Measurements from ENCODE around the gene C2CD2.
"Not testable (repeated sequence)": the region's sequence is repeated elsewhere in the genome, so short reads cannot be mapped to it uniquely, and the experiment has no call there.

C2CD2 gene

DNA sequence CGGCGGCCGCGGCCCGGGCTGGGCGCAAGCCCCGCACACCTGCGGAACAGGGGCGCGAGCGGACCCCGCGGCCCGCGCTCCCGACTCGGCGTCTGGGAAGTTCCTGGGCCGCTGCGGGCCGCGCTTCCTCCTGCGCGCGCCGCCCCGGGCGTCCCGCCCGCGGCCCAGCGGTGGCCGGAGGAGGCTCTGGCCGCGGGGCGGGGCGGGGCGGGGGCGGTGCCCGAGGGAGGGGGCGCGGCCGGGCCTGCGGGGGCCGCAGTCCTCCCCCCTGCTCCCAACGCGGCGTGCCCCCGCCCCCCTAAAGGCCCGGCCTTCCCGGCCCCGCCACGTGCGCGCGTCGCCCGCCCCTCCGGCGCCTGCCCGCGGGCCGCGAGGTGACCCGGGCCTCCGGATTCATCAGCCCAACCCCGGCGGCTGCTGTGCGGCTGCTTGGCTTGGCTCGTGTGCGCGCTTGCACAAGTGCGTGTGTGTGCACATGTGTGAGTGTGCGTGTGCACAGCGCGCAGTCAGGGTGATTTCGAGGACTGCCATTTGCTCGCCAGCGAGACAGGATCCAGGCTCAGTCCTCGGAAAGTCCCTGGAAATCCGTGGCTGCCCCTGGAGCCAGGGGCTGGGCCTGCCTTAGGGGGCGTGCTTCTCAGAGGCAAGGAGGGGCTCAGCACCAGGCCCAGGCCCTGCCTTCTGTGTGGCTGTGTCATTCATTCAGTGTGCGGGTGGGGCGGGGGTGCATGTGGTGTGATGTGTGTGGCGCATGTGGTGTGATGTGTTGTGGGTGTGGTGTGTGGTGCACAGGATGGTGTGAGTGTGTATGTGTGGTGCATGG lies at the start of gene C2CD2:
C2CD2 (minus strand) TSS at position 188 of the 823 bp plus-strand sequence. CDS start 370 bp downstream, outside the sequence.
- peak; percentile 32 for DNase-seq

DNA sequence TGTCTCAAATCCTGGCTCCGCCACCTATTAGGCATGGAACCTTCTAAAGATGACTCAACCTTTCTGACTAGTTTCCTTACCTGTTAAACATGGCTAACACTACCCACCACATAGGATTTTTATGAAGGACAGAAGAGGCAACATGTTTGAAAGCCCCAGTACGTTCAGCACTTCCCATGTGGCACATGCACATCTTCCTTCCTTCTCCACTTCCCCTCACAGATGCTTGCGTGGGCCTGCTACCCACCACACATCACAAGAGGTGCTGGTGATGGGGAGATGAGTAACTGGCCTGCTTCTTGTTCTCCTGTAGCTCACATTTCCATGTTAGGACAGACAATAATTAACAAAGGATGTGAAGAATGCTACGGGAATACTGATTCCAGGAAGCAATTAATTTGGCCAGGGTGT lies 49.2 kb upstream of the C2CD2 start:
- DNase-seq = peak; percentile 23

DNA sequence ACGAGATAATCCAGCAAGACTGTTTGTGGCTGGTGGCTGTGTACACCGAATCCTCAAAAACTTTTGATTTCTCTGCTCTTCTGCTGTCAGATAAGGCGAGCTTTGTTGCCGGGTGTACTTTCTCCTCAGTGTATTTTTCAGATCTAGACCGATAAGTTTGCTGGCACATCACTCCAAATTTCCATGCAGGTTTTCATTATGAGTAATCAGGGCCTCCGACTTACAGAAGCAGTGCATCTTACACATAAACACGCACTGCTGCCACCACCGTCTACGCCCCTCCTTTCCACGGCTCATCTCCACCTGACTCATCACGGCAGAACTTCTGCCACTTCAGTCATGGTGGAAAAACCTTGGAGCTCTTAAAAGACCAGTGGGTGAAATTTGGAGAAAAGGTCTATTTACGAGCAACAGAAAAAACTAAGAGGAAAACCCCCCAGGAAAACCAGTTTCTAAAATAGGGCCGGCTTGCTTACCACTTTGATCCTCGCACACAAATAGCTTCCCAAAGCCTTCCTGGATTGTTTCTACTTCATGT lies 48.7 kb upstream of the C2CD2 start:
- peak; percentile 67 for DNase-seq

DNA sequence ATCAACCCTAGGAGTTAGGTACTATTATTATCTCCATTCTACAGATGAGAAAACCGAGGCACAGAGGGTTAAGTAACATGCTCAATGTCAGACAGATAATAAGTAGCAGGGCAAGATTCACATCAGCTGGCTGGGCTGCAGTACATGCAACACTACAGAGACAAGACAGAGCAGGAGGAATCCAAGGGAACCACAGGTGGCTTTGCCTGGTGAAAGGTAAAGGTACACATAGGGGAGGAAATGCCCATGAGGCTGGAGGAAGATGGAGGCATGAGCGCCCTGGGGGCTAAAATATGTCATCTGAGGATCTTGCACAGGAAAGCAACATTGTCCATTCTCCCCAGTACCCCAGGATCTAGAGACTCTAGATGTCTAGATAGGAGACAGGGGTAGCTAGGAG lies 48.0 kb upstream of the C2CD2 start:
- no peak for DNase-seq

DNA sequence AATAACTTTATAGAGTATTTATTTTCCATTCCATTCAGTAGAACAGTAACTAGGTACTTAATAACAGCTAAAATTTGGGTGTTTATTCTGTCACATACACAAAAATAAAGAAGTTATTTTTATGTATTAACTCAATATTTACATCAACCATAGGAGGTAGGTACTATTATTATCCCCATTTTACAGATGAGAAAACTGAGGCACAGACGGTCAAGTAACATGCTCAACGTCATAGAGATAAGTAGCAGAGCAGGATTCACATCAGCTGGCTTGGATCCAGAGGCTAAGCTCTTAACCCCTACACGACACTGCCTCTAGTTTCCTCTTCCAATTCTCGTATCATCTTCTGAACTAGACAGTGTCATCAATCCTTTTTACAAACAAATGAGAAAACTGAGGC lies 47.1 kb upstream of the C2CD2 start:
- no peak for DNase-seq

DNA sequence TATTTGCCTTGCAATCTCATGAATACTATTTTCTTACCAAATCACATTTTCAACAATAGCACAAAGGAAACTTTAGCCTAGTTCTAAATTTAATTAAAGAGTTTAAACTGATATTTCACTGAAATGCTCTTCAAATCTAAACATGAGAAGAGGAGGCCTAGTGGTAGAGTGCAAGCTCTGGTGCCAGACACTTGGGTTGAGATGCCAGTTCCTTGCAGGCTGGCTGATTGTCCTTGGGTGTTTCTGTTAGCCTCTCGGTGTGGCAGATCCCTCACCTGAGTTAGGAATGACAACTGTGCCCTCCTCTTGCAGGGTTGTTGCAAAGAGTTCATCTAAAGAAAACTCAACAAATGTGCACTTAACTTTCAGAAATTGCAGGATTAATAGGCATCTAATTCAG lies 43.8 kb upstream of the C2CD2 start:
- no peak for DNase-seq

DNA sequence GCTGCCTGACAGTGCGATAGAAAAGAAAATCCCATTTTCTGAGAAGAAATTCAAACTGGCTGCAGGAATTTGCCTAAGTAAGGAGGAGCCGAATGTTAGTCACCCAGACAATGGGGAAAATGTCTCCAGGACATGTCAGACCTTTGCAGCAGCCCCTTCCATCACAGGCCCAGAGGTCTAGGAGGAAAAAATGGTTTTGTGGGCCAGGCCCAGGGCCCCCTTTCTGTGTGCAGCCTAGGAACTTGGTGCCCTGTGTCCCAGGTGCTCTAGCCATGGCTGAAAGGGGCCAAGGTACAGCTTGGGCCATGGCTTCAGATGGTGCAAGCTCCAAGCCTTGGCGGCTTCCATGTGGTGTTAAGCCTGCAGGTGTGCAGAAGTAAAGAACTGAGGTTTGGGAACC lies 41.8 kb upstream of the C2CD2 start:
- DNase-seq = no peak

DNA sequence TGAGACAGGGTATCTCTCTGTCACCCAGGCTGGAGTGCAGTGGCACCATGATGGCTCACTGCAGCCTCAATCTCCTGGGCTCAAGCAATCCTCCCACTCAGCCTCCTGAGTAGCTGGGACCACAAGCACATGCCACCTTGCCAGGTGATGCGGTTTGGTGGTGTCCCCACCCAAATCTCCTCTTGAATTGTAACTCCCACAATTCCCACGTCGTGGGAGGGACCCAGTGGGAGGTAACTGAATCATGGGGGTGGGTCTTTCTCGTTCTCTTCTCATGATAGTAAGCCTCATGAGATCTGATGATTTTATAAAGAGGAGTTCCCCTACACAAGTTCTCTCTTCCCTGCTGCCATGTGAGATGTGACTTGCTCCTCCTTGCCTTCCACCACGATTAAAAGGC lies 40.8 kb upstream of the C2CD2 start:
- not testable (repeated sequence) for DNase-seq

DNA sequence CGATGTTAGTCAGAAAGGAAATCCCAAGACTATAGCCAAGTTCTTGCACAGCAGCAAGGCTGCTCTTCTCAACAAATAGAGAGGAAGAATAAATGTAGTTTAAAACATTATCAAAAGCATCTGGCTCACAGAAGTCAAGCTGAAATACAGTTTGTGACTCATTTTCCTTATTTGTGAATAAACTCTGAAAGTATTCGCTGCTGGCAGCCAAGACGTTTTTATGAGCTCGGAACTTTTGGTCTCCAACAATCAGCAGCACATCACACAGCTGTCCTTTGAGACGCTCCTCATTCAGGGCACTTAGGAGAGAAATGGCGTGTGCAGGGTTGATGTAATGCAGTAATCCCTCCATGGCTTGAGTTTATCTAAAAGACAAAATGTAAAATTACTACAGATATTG lies 39.9 kb upstream of the C2CD2 start:
- no peak for DNase-seq

DNA sequence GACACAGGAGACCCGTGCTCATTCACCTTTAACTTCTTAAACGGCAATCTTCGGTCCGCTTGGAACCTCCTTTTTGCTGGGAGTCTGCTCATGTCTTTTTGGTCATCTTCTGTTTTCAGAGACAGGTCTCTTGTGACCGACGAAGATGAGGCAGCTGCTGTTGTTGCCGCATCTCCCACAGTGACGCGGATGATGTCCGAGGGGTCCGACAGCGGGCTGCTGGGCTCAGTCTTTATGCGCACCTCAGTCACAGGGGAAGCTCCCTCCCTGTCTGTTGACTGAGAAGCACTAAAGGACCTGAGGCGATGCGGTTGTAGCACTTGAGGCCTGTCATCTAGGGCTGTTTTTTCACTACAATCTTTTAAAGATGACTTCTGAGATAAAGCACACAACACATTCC lies 38.8 kb upstream of the C2CD2 start:
- DNase-seq = no peak

DNA sequence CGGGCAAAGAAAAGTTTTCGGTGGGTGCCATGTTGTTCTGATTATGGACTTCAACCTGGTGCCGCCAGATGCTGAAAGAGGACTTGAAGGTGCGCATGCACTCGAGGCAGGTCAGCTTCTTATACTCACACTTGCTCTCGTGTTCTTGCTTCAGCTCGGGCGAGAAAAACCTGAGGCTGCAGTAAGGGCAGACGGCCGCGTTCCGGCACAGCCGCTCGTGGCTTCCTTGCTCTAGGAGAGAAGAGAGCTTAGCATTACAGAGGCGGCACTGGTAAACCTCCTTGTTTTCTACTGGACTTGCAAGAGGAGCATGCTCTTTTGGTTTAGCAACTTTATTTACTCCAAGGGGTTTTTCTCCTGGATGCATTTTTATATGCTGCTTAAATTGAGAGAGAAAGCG lies 37.8 kb upstream of the C2CD2 start:
- DNase-seq = no peak

DNA sequence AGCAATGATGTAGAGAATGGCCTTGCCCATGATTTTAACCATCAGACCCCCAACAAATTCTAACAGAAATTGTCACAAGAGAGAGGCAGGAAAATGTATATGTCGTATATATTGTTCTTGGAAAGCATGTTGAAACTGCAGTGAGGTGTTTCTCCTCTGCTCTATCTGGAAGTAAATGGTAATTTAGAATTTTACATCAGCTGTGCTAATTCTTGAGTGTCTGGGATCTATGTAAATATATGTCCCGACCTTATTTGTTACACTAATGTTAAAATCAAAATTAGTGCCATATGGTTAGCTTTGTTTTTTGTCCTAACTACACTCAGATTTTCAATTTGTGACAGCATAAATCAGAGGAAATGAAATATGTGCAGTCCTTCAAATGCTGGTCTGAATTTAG lies 35.9 kb upstream of the C2CD2 start:
- no peak for DNase-seq

DNA sequence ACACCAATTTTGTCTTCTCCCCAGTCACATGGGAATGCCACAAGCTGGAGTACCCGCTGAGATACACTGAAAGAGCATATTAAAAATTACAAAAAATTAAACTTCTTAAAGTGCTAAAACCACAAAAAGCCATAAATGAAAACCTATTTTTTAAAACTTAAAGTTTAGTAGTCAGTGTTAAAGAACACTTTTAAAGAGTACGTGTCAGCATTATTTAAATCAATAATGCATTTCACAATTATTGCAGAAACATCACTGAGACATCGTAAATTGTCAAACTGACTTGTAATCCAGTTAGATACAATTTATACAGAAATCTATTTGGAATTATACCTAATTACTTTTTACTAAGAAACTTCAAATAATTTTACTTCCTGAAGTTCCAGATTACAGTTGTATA lies 33.5 kb upstream of the C2CD2 start:
- DNase-seq = no peak

DNA sequence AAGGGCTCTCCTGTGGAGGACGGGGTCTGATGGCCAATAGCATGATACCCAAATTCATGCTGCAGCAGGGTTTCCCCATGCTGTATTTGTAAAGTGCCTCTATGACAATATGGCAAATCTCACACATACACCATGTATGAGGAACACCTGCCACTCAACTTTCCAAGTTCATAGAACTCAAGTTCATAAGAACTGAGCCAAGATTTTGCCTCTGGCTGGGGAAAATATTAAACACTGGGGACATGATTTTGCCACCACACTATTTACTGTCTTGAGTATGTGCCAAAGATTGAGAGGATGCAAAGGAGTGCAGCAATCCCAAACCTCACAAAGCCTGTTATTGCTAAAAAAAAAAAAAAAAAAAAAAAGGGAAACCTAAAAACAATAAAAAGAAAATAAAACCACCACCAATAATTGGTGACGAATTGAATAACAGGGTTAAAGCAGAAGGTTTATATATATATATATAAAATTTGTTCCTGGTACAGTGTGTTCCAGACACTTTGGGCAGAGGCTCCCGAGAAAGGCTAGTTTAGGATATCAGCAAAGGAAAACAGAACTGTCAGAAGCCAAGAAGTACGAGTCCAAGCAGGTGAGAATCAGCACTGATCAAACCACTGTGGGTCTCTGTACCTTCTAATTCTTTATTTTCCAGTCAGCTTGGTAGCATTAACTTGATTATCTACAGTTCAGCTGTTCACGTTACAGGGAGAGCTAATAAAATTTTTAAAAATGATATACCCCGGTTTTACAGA lies 32.0 kb upstream of the C2CD2 start:
- DNase-seq = no peak

DNA sequence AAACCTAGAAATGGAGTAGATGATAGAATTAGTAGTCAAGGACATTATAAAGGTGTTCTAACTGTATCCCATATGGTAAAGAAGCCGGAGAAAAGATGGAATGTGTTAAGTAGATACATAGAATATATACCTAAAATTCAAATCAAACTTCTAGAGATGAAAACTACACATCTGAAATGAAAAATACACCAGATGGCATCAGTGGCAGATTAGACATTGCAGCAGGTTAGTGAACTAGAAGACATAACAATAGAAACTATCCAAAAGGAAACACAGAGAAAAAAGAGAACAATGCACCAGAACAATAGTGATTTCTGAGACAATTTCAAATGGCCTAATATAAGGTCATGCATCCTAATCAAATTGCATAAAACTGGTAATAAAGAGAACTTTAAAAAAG lies 29.4 kb upstream of the C2CD2 start:
- DNase-seq = no peak

DNA sequence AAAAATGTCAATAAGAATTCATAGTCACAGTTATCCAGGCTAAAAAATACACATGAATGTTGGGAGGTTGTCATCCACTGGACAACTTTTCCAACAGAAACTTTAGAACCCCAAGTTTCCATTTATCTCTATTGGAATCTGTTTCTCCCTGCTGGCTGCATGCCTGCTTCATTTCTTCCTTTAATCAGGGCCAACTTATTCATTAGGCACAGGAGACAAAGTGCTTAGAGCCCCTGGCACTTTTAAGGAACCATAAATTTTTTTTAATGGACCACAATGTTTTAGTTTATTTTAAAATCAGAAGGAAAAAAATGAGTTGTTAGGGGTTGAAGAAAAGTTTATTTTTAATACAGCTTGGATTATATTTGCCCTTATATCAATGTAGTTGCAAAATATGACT lies 26.7 kb upstream of the C2CD2 start:
- no peak for DNase-seq

DNA sequence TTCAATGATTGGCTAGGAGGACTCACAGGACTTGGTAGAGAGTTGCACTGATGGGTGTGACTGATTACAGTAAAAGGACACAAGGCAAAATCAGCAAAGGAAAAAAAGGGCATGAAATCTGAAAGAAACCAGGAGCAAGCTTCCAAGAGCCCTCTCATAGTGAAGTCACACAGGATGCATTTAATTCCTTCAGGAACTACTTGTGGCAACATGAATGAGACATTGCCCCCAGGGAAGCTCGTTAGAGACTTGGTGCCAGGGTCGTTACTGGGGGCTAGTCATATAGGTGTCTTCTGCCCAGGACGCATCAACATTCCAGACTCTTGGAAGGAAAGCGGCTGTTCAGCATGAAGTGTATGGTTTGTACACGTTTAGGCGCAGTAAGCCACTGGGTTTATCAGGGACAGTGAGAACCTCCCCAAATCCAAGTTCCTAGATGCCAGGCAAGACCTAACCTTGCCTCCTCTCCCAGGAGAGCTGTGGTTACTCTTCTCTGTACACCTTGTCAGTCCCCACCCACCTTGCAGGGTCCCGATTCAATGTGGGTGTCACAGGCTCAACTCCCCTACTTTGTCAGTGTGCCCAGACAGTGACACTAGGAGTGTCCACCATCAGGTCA lies 26.0 kb upstream of the C2CD2 start:
- no peak for DNase-seq

DNA sequence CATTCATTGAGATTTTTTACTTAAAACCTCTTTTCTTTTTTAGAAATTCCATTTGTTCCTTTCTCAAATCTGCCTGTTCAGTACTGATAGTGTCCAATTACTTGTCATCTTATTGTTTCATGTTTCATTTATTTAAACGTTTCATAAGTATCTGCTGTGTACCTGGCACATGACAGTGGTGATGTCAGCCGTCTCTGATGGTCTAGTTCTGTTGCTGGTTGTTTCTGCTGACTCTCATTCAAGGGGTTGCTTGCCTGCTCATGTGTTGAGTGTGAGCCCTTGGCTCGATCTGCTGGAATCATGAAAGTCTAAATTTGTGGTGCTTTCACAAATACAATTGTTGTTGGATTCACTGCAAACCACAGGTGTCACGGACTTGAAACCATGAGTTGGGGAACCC lies 25.5 kb upstream of the C2CD2 start:
- DNase-seq = no peak

DNA sequence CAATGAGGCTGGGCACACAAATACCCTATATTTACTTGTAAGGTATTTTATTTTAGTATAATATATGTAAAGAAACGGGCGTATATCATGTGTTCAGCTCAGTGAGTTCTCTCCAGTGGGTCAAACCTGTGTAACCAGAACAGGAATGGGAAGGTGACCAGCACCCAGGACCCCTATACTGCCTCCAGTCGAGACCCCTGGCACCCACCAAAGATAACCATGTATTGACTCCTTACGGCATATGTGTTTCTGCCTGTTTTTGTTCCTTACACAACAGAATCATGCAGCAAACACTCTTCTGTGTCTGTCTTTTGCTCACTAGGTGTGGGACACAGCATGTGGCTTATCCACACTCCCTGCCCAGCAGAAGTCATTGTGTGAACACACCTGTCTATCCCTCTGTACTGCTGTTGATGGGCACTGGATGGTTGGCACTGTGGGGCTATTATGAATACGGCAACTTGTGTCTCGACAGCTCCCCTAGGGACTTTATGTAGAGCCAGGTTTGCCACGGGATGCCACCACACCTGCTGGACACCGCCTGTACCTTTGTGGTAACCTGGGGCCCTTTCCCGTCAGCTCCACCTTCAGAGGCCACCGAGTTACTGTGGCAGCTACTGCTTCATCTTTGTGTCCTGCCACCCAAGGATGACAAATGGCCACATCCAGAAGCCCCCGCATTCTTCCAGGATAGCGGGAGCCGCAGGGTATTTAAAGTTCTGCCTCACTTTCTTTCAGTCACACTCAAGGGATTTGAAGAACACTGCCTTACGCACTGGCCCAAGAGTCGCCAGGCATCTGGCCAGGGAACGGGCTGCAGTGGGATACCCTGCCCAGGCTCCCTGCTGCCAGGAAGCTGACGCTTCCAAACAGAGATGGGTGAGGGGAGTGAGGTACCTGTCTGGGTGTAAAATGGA lies 23.5 kb upstream of the C2CD2 start:
- no peak for DNase-seq

DNA sequence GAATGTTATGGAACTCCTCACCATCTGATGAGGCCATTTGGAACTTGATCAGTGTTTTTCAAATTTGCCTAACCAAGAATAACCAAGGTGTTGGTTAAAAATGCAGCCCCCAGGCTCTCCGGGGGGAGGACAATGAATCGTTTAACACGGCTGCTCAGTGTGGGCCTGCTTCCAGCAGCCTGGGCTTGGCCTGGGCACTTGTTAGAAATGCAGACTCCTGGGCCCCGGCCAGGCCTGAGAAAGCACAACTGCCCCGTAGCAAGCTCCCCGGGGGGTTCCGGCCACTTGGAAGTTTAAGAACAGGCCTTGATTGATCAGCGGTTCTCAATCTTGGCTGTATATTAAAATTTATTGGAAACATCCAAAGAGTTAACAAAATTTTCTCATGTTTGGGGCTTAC lies 22.8 kb upstream of the C2CD2 start:
- no peak for DNase-seq

DNA sequence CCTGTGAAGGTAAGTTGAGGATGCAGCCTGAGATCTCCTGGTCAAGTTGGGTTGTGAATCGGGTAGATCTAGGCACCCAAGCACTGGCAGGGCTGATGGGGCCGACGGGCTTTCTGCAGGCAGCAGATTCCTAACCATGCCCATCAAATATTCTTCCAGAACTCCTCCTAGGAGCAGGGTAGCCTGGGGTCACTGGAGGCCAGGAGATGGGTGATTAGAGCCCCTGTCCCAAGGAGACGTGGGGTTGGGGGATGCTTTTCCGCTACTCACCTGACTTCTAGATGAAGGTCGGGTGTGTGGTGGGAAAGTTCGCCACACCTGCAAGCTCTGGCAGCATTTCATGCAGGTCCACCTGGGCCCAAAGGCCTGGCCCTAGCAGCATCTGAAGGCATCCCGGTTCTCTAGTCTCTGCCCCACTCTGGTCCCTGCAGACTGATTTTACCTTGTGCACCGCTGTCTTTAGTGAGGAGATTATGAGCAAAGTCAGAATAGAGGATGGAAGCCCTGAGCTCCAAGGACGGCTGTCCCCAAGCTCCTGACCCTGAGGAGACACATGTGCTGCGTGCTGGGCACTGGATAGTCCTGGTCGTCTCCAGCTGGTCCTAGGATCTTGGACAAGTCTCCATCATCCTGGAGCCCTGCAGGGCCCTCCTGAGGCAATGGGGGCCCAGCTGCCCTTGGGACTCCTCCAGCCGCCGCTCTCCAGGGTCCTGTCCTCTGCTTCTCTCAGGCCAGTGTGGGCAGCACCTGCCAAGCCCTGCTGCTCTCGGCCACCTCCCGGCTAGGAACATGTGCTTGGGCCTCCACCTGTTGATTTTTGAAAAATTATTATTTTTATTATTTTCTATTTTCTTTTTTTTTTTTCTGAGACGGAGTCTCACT lies 21.8 kb upstream of the C2CD2 start:
- no peak for DNase-seq

DNA sequence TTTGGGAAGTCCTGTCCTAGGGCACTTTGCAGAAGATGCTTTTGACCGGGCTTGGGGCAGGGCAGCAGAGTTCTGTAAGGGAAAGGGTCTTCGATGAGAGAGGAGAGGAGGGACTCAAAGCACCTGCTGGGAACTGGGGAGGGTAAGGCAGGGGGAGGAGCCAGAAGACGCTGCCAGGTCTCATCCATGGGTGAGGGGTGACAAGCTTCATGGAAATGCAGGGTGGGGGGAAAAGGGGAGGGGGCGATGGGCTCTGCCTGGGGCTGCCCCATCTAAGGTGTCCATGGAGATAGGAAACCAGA lies 20.9 kb upstream of the C2CD2 start:
- no peak for DNase-seq

All from stimulated activated CD4-positive, alpha-beta T cell treated with anti-CD3 and anti-CD28 coated beads, Interleukin-12 subunit alpha, Interleukin-12 subunit beta, amount 100 ng/mL, for 4 hours (primary cell).